Prostate gland (tissue), 2 donors: ENCODE data around the gene RXRB. TPM values are rescaled to one million over a fixed set of nuclear protein-coding genes. Genes with fewer than 3 reads are reported as not detected.
A peak's percentile ranks its signal among the peaks of the same experiment; 100 is the strongest.

ENCODE experiments used
- DNase-seq: peaks from one replicate; pipeline ENCODE4 v3.0.0-alpha.2; 2019; ENCODE audit warnings: low spot score
- H3K27ac ChIP-seq, 2 donors: fragments of 200-600 bp; sonication (generic); 2 replicates each; pipeline ENCODE4 v1.5.1; 2017 to 2019
- H3K27me3 ChIP-seq: fragments of 200-600 bp; sonication (generic); replicated peaks from 2 replicates; pipeline ENCODE4 v1.5.1; 2019; ENCODE audit not compliant: insufficient read depth
- H3K36me3 ChIP-seq, 2 donors: fragments of 200-600 bp; sonication (generic); 1 replicate in 1 of 2; 2 replicates in 1 of 2; pipeline versions ENCODE4 v1.5.1 to v1.8.1; 2017 to 2019
- H3K4me1 ChIP-seq: fragments of 200-600 bp; sonication (generic); replicated peaks from 2 replicates; pipeline ENCODE4 v1.5.1; 2019
- H3K4me3 ChIP-seq, 2 donors: fragments of 200-600 bp; sonication (generic); 2 replicates each; pipeline ENCODE4 v1.5.1; 2017 to 2019
- H3K9me3 ChIP-seq: fragments of 200-600 bp; sonication (generic); 2 replicates; pipeline ENCODE4 v1.5.1; 2017
- CTCF ChIP-seq, 4 experiments: fragments of 200-600 bp in 2 of 4; fragments of 450-650 bp in 2 of 4; sonication (generic) in 2 of 4; IDR thresholded peaks; 1 replicate in 3 of 4; 2 replicates in 1 of 4; pipeline ENCODE4 v1.5.1; 2016 to 2019; ENCODE audit warnings: antibody characterized with exemption in 4 of 4, mild to moderate bottlenecking in 2 of 4, moderate library complexity in 2 of 4
- POLR2A ChIP-seq: fragments of 450-650 bp; IDR thresholded peaks from one replicate; pipeline ENCODE4 v1.6.1; 2016; ENCODE audit warnings: antibody characterized with exemption, mild to moderate bottlenecking
- POLR2AphosphoS5 ChIP-seq: sonication (generic); formaldehyde crosslinking; IDR thresholded peaks from one replicate; pipeline ENCODE4 v1.6.1; 2017; ENCODE audit warnings: antibody characterized with exemption
- WGBS: methylation state at CpG from one replicate; pipeline ENCODE4 v1.1.5; 2018; 5-methylcytosine and 5-hydroxymethylcytosine counted together
- intact Hi-C: fragments of 100-400 bp; cut with DNase I; formaldehyde crosslinking; loops from one replicate; pipeline ENCODE4 v1.14.2; 2022
- total RNA-seq, 2 donors: library from RNA; depleted of rRNA; stranded (reverse); fragments of >200 nt; gene quantifications; one replicate each; pipeline ENCODE4 v1.1.0, GENCODE V29; 2016

RXRB gene
- total RNA-seq, 2 donors from 2014 or later, result 30.6 to 40.5 TPM

GRCh38 chr6:33193619-33194018 lies 6.8 kb downstream of the RXRB start:
- intact Hi-C loops, result no loop called here
- WGBS, result 54% methylated on average over 6 of the region's 6 CpGs
- peak overlapping the region in 1 of 2 donors; percentile 8 for H3K27ac ChIP-seq

GRCh38 chr6:33192671-33193602 lies 7.5 kb downstream of the RXRB start:
- no peaks in the 10 kb centered on the region for H3K27me3 ChIP-seq
- H3K9me3 ChIP-seq, result no peaks in the 10 kb centered on the region
- peaks cover 7% of the 10 kb centered on the region for H3K4me1 ChIP-seq
- peak overlapping the region in 1 of 2 donors; percentile 8 for H3K27ac ChIP-seq
- DNase-seq, result no peak
- intact Hi-C loops, result no loop called here
- peaks cover 0 to 11% of the 10 kb centered on the region in 2 donors for H3K36me3 ChIP-seq
- TF ChIP-seq POLR2AphosphoS5, result no peak
- TF ChIP-seq CTCF (IDR thresholded peaks at IDR 0.05), result no peak
- no peak for TF ChIP-seq POLR2A
- peak overlapping the region; percentile 21 to 31 for H3K4me3 ChIP-seq
- WGBS, result 1% methylated on average over 67 of the region's 72 CpGs

More at GRCh38 chr6:33193619-33194018, 6.8 kb downstream of the RXRB start:
- TF ChIP-seq POLR2AphosphoS5 (no peak), CTCF (IDR thresholded peaks at IDR 0.05) (no peak), POLR2A (no peak)
- Histone ChIP-seq H3K27me3 (no peaks in the 10 kb centered on the region), H3K4me1 (peaks cover 7% of the 10 kb centered on the region), H3K9me3 (no peaks in the 10 kb centered on the region), H3K36me3 (peaks cover 0 to 11% of the 10 kb centered on the region in 2 donors), H3K4me3 (no peak overlapping the region)
- no peak for DNase-seq

- peak within 1 kb of the TSS; percentile 21 to 31 for H3K4me3 ChIP-seq
- WGBS, result 16% methylated on average over 30 of the region's 35 CpGs
These were observed 8.3 kb downstream of the RXRB start, which contains the start of gene COL11A2 for GRCh38 chr6:33192105-33192646. COL11A2 (minus strand) TSS chr6:33192467; CDS start chr6:33192240, 227 bp downstream.

GRCh38 chr6:33191383-33192104 lies 8.9 kb downstream of the RXRB start:
- WGBS, result 51% methylated on average over 8 of the region's 8 CpGs
- no peak for TF ChIP-seq POLR2AphosphoS5
- TF ChIP-seq POLR2A, result no peak
- TF ChIP-seq CTCF (IDR thresholded peaks at IDR 0.05), result no peak
- intact Hi-C loops, result no loop called here

More at GRCh38 chr6:33192105-33192646, 8.3 kb downstream of the RXRB start, which contains the start of gene COL11A2:
- peak within 1 kb of the TSS in 1 of 2 donors; percentile 8 for H3K27ac ChIP-seq
- intact Hi-C loops, result no loop called here
- TF ChIP-seq CTCF (IDR thresholded peaks at IDR 0.05) (no peak), POLR2A (no peak), POLR2AphosphoS5 (no peak)
- peaks cover 0 to 11% of the 10 kb centered on the region in 2 donors for H3K36me3 ChIP-seq
- peaks cover 7% of the 10 kb centered on the region for H3K4me1 ChIP-seq
- DNase-seq, result no peak
- no peaks in the 10 kb centered on the region for H3K27me3 ChIP-seq
- no peaks in the 10 kb centered on the region for H3K9me3 ChIP-seq

More at GRCh38 chr6:33191383-33192104, 8.9 kb downstream of the RXRB start:
- no peak overlapping the region for H3K4me3 ChIP-seq
- H3K27ac ChIP-seq, result no peak overlapping the region
- no peaks in the 10 kb centered on the region for H3K27me3 ChIP-seq
- DNase-seq, result no peak
- peaks cover 0 to 11% of the 10 kb centered on the region in 2 donors for H3K36me3 ChIP-seq
- peaks cover 7% of the 10 kb centered on the region for H3K4me1 ChIP-seq
- no peaks in the 10 kb centered on the region for H3K9me3 ChIP-seq
